Activated T-helper 17 cell treated with anti-CD3 and anti-CD28 coated beads, Interleukin-2, amount 50 U/mL, for 72 hours (primary cell): ENCODE data around the gene ALOXE3. TPM values are rescaled to one million over a fixed set of nuclear protein-coding genes. Genes with fewer than 3 reads are reported as not detected.
"Not testable (repeated sequence)": the region's sequence is repeated elsewhere in the genome, so short reads cannot be mapped to it uniquely, and the experiment has no call there.

Source experiments
- ATAC-seq: fragments of 150-1000 bp; cut with Tn5 transposase; replicated peaks from 2 replicates; pipeline ENCODE4 v1.10.0; 2021; ENCODE audit warnings: mild to moderate bottlenecking, moderate library complexity
- H3K27ac Mint-ChIP-seq: one replicate; pipeline ENCODE4 v1.8.0; 2022; ENCODE audit warnings: mixed read lengths
- H3K27me3 Mint-ChIP-seq: one replicate; pipeline ENCODE4 v1.8.0; 2022; ENCODE audit warnings: mixed read lengths
- H3K36me3 Mint-ChIP-seq: one replicate; pipeline ENCODE4 v1.8.0; 2022; ENCODE audit warnings: low read depth, mild to moderate bottlenecking, mixed read lengths
- H3K4me1 Mint-ChIP-seq: one replicate; pipeline ENCODE4 v1.8.0; 2022; ENCODE audit warnings: mixed read lengths
- H3K4me3 Mint-ChIP-seq: one replicate; pipeline ENCODE4 v1.8.0; 2022; ENCODE audit warnings: mild to moderate bottlenecking, mixed read lengths
- H3K9me3 Mint-ChIP-seq: one replicate; pipeline ENCODE4 v1.8.0; 2022; ENCODE audit warnings: mixed read lengths
- total RNA-seq, 2 donors: library from RNA; stranded (reverse); gene quantifications; one replicate each; pipeline ENCODE4 v1.2.3, GENCODE V29; 2022

The ALOXE3 gene
- total RNA-seq, 2 donors from 2014 or later, result 0.13 to 1.3 TPM

GRCh38 chr17:8073627-8074484 is 44.5 kb downstream of the ALOXE3 start:
- peak; percentile 94 for ATAC-seq
- H3K4me1 Mint-ChIP-seq, result peaks cover 20% of the 10 kb centered on the region
- H3K27ac Mint-ChIP-seq, result peak overlapping the region; percentile 73
- no peaks in the 10 kb centered on the region for H3K9me3 Mint-ChIP-seq
- H3K27me3 Mint-ChIP-seq, result peaks cover 27% of the 10 kb centered on the region
- no peaks in the 10 kb centered on the region for H3K36me3 Mint-ChIP-seq
- H3K4me3 Mint-ChIP-seq, result peak overlapping the region; percentile 86

GRCh38 chr17:8072729-8073461 is 45.4 kb downstream of the ALOXE3 start:
- Mint-ChIP-seq H3K36me3 (no peaks in the 10 kb centered on the region), H3K27ac (peak overlapping the region; percentile 73), H3K27me3 (peaks cover 27% of the 10 kb centered on the region), H3K9me3 (no peaks in the 10 kb centered on the region), H3K4me3 (peak overlapping the region; percentile 86), H3K4me1 (peaks cover 20% of the 10 kb centered on the region)
- ATAC-seq, result peak; percentile 35

- ATAC-seq, result no peak
- peaks cover 27% of the 10 kb centered on the region for H3K27me3 Mint-ChIP-seq
- peaks cover 20% of the 10 kb centered on the region for H3K4me1 Mint-ChIP-seq
- no peak overlapping the region for H3K27ac Mint-ChIP-seq
- H3K4me3 Mint-ChIP-seq, result peak overlapping the region; percentile 86
- H3K9me3 Mint-ChIP-seq, result no peaks in the 10 kb centered on the region
- no peaks in the 10 kb centered on the region for H3K36me3 Mint-ChIP-seq
Measured at GRCh38 chr17:8072341-8072728, 46.0 kb downstream of the ALOXE3 start.

- Mint-ChIP-seq H3K27ac (no peak overlapping the region), H3K27me3 (peaks cover 27% of the 10 kb centered on the region), H3K4me3 (peak overlapping the region; percentile 86), H3K36me3 (no peaks in the 10 kb centered on the region), H3K9me3 (no peaks in the 10 kb centered on the region), H3K4me1 (peaks cover 20% of the 10 kb centered on the region)
- ATAC-seq, result no peak
Measured at GRCh38 chr17:8071496-8071895, 46.8 kb downstream of the ALOXE3 start.

DNA sequence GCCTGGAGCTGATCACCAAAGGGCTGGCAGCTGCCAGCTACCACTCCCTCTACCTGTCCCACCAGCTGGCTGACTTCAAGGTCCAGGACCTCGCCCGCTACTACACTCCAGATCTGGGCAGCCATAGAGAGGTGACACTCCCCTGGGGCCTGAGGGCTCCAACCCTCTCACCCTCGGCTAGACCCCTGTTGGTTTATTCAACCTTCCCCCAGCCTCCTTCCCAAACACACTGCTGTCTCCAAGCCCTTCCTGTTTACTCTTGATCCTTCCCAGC is 48.8 kb downstream of the ALOXE3 start:
- no peaks in the 10 kb centered on the region for H3K36me3 Mint-ChIP-seq
- H3K27ac Mint-ChIP-seq, result no peak overlapping the region
- no peak for ATAC-seq
- peaks cover 20% of the 10 kb centered on the region for H3K27me3 Mint-ChIP-seq
- peaks cover 18% of the 10 kb centered on the region for H3K4me1 Mint-ChIP-seq
- H3K4me3 Mint-ChIP-seq, result no peak overlapping the region
- no peaks in the 10 kb centered on the region for H3K9me3 Mint-ChIP-seq

- Mint-ChIP-seq H3K27ac (no peak overlapping the region), H3K9me3 (no peaks in the 10 kb centered on the region), H3K4me3 (no peak overlapping the region), H3K27me3 (peaks cover 19% of the 10 kb centered on the region), H3K36me3 (no peaks in the 10 kb centered on the region), H3K4me1 (peaks cover 12% of the 10 kb centered on the region)
- no peak for ATAC-seq
Measured at GRCh38 chr17:8068736-8069586, 49.4 kb downstream of the ALOXE3 start.

DNA sequence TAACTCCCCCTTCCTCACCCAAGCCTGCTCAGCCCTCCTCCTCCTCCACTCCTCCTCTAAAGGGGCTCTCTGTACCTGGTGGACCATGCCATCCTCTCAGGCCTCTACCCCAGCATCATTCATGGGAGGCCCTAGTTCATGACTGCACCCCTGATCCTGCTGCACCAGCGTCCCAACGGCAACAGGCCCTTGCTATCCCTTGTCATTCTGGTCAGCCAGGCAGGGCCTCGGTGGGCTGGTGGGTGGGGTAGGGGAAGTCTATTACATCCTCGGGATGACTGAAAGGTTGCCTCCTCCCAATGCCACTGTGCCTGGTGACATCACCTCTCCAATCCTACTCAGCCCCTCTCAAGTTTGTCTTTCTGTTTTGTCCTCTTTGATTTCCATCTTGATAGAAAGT is 50.5 kb downstream of the ALOXE3 start:
- Mint-ChIP-seq H3K27me3 (peaks cover 21% of the 10 kb centered on the region), H3K27ac (peak overlapping the region; percentile 33), H3K4me3 (no peak overlapping the region), H3K9me3 (no peaks in the 10 kb centered on the region), H3K4me1 (peaks cover 5% of the 10 kb centered on the region), H3K36me3 (no peaks in the 10 kb centered on the region)
- ATAC-seq, result no peak

GRCh38 chr17:8066841-8067775 is 51.2 kb downstream of the ALOXE3 start:
- Mint-ChIP-seq H3K27ac (no peak overlapping the region), H3K27me3 (peaks cover 22% of the 10 kb centered on the region), H3K4me1 (no peaks in the 10 kb centered on the region), H3K9me3 (no peaks in the 10 kb centered on the region), H3K4me3 (no peak overlapping the region), H3K36me3 (no peaks in the 10 kb centered on the region)
- no peak for ATAC-seq

- Mint-ChIP-seq H3K4me1 (no peaks in the 10 kb centered on the region), H3K9me3 (no peaks in the 10 kb centered on the region), H3K27me3 (peaks cover 30% of the 10 kb centered on the region), H3K27ac (no peak overlapping the region), H3K4me3 (no peak overlapping the region), H3K36me3 (no peaks in the 10 kb centered on the region)
- no peak for ATAC-seq
Measured at GRCh38 chr17:8064561-8065019, 53.7 kb downstream of the ALOXE3 start.

GRCh38 chr17:8063761-8064534 is 54.4 kb downstream of the ALOXE3 start:
- H3K27me3 Mint-ChIP-seq, result peaks cover 31% of the 10 kb centered on the region
- no peak for ATAC-seq

DNA sequence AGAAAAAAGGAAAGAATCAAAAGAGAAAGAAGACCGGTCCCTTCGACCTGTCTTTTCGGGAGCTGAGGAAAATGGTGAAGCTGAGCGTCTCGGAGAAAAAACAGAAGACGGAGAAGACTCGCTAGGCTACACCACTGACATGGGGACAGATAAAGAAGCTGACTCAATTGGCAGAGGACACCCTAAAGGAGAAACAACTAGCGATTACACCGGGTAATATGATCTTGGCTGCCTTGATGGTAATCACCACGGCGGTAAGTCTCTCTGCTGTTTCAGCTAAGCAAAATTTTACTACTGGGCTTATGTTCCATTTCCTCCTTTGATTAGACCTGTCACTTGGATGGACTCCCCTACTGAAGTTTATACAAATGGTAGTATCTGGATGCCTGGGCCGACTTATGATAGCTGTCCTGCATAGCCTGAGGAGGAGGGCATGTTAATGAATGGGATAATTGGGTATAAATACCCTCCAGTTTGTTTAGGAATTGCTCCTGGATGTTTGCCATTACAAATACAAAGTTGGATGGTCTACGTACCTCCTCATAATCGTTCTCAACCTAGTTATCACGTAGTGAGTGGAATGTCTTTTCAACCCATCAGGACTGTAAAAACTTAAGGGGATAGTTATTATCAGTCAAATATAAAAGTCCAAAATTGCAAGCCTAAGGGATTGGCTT is 55.4 kb downstream of the ALOXE3 start:
- Mint-ChIP-seq H3K4me1 (no peaks in the 10 kb centered on the region), H3K27me3 (peaks cover 34% of the 10 kb centered on the region), H3K9me3 (no peaks in the 10 kb centered on the region), H3K27ac (no peak overlapping the region), H3K36me3 (no peaks in the 10 kb centered on the region), H3K4me3 (no peak overlapping the region)
- no peak for ATAC-seq

More at GRCh38 chr17:8063761-8064534, 54.4 kb downstream of the ALOXE3 start:
- Mint-ChIP-seq H3K4me1 (no peaks in the 10 kb centered on the region), H3K9me3 (no peaks in the 10 kb centered on the region), H3K27ac (no peak overlapping the region), H3K36me3 (no peaks in the 10 kb centered on the region), H3K4me3 (no peak overlapping the region)

GRCh38 chr17:8062435-8062806 is 55.9 kb downstream of the ALOXE3 start:
- no peak overlapping the region for H3K4me3 Mint-ChIP-seq
- peaks cover 36% of the 10 kb centered on the region for H3K27me3 Mint-ChIP-seq
- H3K27ac Mint-ChIP-seq, result no peak overlapping the region
- ATAC-seq, result no peak
- H3K36me3 Mint-ChIP-seq, result no peaks in the 10 kb centered on the region
- H3K9me3 Mint-ChIP-seq, result no peaks in the 10 kb centered on the region
- H3K4me1 Mint-ChIP-seq, result no peaks in the 10 kb centered on the region

DNA sequence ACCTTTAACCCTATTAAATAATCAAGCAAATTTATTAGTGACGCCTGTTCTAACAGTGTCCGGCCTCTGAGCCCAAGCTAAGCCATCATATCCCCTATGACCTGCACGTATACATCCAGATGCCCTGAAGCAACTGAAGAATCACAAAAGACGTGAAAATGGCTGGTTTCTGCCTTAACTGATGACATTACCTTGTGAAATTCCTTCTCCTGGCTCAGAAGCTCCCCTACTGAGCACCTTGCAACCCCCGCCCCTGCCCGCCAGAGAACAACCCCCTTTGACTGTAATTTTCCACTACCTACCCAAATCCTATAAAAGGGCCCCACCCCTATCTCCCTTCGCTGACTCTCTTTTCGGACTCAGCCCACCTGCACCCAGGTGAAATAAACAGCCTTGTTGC is 56.5 kb downstream of the ALOXE3 start:
- not testable (repeated sequence) for H3K27ac Mint-ChIP-seq, H3K4me3 Mint-ChIP-seq, H3K9me3 Mint-ChIP-seq, H3K36me3 Mint-ChIP-seq, H3K4me1 Mint-ChIP-seq, ATAC-seq
- peaks cover 40% of the 10 kb centered on the region for H3K27me3 Mint-ChIP-seq
